GM21423 (cell line): ENCODE results near the gene BBLN.
"Not testable (repeated sequence)": the region's sequence is repeated elsewhere in the genome, so short reads cannot be mapped to it uniquely, and the experiment has no call there.

Experiments
- ATAC-seq: cut with Tn5 transposase; IDR thresholded peaks from one replicate; pipeline ENCODE4 v1.9.1; 2021; ENCODE audit warnings: mild to moderate bottlenecking, moderate library complexity; ENCODE audit not compliant: unreplicated experiment

The BBLN gene

GRCh38 chr9:128124451-128124850, 35.6 kb upstream of the BBLN start:
- no peak for ATAC-seq

- ATAC-seq = no peak
Observed at GRCh38 chr9:128124873-128125579, 35.0 kb upstream of the BBLN start.

GRCh38 chr9:128125580-128126354, 34.3 kb upstream of the BBLN start:
- no peak for ATAC-seq

- peak; percentile 60 for ATAC-seq
Observed at GRCh38 chr9:128127568-128127989, 32.5 kb upstream of the BBLN start, which contains the start of gene PTGES2. Gene PTGES2 (minus strand): TSS chr9:128127729. CDS start chr9:128127717, 12 bp downstream.

- peak; percentile 65 for ATAC-seq
Observed at GRCh38 chr9:128127990-128128835, 31.9 kb upstream of the BBLN start.

GRCh38 chr9:128128836-128129590, 31.1 kb upstream of the BBLN start:
- no peak for ATAC-seq

- not testable (repeated sequence) for ATAC-seq
Observed at GRCh38 chr9:128129976-128130590, 30.0 kb upstream of the BBLN start.

GRCh38 chr9:128130651-128131050, 29.4 kb upstream of the BBLN start:
- not testable (repeated sequence) for ATAC-seq

- not testable (repeated sequence) for ATAC-seq
Observed at GRCh38 chr9:128131346-128131745, 28.7 kb upstream of the BBLN start.

- not testable (repeated sequence) for ATAC-seq
Observed at GRCh38 chr9:128132139-128132538, 27.9 kb upstream of the BBLN start.

GRCh38 chr9:128135561-128135960, 24.5 kb upstream of the BBLN start:
- not testable (repeated sequence) for ATAC-seq

GRCh38 chr9:128136816-128137793, 23.0 kb upstream of the BBLN start:
- no peak for ATAC-seq

- ATAC-seq = no peak
Observed at GRCh38 chr9:128138001-128138400, 22.1 kb upstream of the BBLN start.

GRCh38 chr9:128139621-128140020, 20.4 kb upstream of the BBLN start:
- no peak for ATAC-seq

GRCh38 chr9:128141604-128142003, 18.5 kb upstream of the BBLN start:
- no peak for ATAC-seq

GRCh38 chr9:128142061-128142460, 18.0 kb upstream of the BBLN start:
- no peak for ATAC-seq

GRCh38 chr9:128142596-128142995, 17.5 kb upstream of the BBLN start:
- no peak for ATAC-seq

- ATAC-seq = no peak
Observed at GRCh38 chr9:128143525-128144238, 16.4 kb upstream of the BBLN start.
